NCI-H82 (cell line): ENCODE measurements around the gene G6PD.
"Not testable (repeated sequence)": the region's sequence is repeated elsewhere in the genome, so short reads cannot be mapped to it uniquely, and the experiment has no call there.

Experiments used
- DNase-seq: peaks from one replicate; lab custom pipeline; 2025; lab: John Stamatoyannopoulos, UW

The G6PD gene

GRCh38 chrX:154515090-154515965, 31.3 kb downstream of the G6PD start:
- DNase-seq, result peak; percentile 43

GRCh38 chrX:154513716-154514115, 32.9 kb downstream of the G6PD start:
- DNase-seq, result no peak

GRCh38 chrX:154512879-154513553, 33.6 kb downstream of the G6PD start:
- DNase-seq, result no peak

GRCh38 chrX:154511761-154512160, 34.9 kb downstream of the G6PD start:
- DNase-seq, result no peak

GRCh38 chrX:154509455-154509854, 37.2 kb downstream of the G6PD start:
- no peak for DNase-seq

GRCh38 chrX:154508384-154508745, 38.3 kb downstream of the G6PD start:
- DNase-seq, result no peak

GRCh38 chrX:154507673-154508383, 38.8 kb downstream of the G6PD start:
- no peak for DNase-seq

- no peak for DNase-seq
These were observed 39.9 kb downstream of the G6PD start for GRCh38 chrX:154506483-154507332.

GRCh38 chrX:154505734-154506133, 40.9 kb downstream of the G6PD start:
- DNase-seq, result no peak

- DNase-seq, result no peak
These were observed 43.7 kb downstream of the G6PD start for GRCh38 chrX:154502989-154503388.

GRCh38 chrX:154502098-154502497, 44.5 kb downstream of the G6PD start:
- DNase-seq, result no peak

- not testable (repeated sequence) for DNase-seq
These were observed 45.2 kb downstream of the G6PD start for GRCh38 chrX:154501423-154501822.

GRCh38 chrX:154496591-154497137, 50.0 kb downstream of the G6PD start:
- DNase-seq, result not testable (repeated sequence)

GRCh38 chrX:154495472-154495922, 51.1 kb downstream of the G6PD start:
- no peak for DNase-seq

GRCh38 chrX:154494715-154495114, 51.9 kb downstream of the G6PD start:
- DNase-seq, result no peak

- peak; percentile 96 for DNase-seq
These were observed 56.1 kb downstream of the G6PD start, which contains the start of gene SLC10A3 for GRCh38 chrX:154490414-154491083. Gene SLC10A3, minus strand, starts transcription at chrX:154490629. Its CDS starts 1,689 bp downstream, at chrX:154488940.

GRCh38 chrX:154490021-154490413, 56.6 kb downstream of the G6PD start:
- peak; percentile 33 for DNase-seq

- no peak for DNase-seq
These were observed 57.5 kb downstream of the G6PD start for GRCh38 chrX:154489182-154489581.

- no peak for DNase-seq
These were observed 58.1 kb downstream of the G6PD start for GRCh38 chrX:154488336-154489075.
